ENCODE results near the gene OR5M3. TPM values are rescaled to one million over a fixed set of nuclear protein-coding genes. Genes with fewer than 3 reads are reported as not detected.

OR5M3 gene
- total RNA-seq, 4 donors from 2014 or later: not detected

DNA sequence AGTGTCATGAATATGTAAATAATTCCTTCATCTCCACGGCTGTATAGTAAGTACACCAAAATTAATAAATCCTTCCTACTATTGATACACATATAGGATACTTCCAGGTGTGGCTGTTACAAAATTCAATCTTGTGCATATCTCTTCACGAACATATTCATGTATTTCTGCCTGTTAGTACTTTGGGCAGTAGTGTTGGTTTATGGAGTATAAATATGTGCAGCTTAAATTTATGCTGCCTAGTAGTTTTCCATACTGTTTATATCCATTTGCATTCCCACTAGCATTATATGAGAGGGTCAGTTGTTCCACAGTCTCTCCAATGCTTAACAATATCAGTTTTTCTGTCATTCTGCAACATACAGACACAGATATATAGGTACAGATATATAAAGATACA is 22.0 kb upstream of the OR5M3 start:
- no peak overlapping the region for H3K4me3 ChIP-seq (replicated peaks in 1 of 3)
- no peak overlapping the region for H3K27ac ChIP-seq
- 75 to 83% methylated on average over 2 of the region's 2 CpGs for WGBS, 2 donors
- H3K4me1 ChIP-seq: no peaks in the 10 kb centered on the region
- no peak for DNase-seq
- intact Hi-C loops (cut with DNase I): no loop called here
- TF ChIP-seq, protein P1, sequence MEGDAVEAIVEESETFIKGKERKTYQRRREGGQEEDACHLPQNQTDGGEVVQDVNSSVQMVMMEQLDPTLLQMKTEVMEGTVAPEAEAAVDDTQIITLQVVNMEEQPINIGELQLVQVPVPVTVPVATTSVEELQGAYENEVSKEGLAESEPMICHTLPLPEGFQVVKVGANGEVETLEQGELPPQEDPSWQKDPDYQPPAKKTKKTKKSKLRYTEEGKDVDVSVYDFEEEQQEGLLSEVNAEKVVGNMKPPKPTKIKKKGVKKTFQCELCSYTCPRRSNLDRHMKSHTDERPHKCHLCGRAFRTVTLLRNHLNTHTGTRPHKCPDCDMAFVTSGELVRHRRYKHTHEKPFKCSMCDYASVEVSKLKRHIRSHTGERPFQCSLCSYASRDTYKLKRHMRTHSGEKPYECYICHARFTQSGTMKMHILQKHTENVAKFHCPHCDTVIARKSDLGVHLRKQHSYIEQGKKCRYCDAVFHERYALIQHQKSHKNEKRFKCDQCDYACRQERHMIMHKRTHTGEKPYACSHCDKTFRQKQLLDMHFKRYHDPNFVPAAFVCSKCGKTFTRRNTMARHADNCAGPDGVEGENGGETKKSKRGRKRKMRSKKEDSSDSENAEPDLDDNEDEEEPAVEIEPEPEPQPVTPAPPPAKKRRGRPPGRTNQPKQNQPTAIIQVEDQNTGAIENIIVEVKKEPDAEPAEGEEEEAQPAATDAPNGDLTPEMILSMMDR (IDR thresholded peaks at IDR 0.05): no peak
- TF ChIP-seq POLR2A (IDR thresholded peaks at IDR 0.05): no peak
- H3K36me3 ChIP-seq: no peaks in the 10 kb centered on the region
- H3K9me3 ChIP-seq: no peaks in the 10 kb centered on the region
- H3K27me3 ChIP-seq: no peaks in the 10 kb centered on the region

DNA sequence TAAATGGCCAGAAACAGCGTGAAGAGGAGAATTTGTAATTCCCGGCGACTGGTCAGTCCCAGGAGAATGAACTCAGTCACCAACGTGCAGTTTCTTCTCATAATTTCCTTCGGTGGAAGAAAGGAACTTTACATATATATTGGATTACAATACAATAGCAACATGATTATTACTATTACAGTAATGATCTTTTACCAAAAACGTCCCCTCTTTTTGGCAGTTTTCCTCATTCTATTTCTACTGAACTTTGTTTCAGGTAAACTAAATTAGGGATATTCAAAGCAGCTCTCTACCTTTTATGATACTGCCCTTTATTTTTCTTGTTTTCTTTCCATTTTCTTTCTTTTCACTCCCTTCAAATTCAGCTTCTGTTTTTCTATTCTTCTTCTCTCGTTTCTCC is 18.1 kb upstream of the OR5M3 start, which contains the start of gene OR5M8:
OR5M8 (minus strand) TSS at position 101 of the 400 bp plus-strand sequence; CDS start at position 101, 0 bp downstream.
- no peak for TF ChIP-seq POLR2A (IDR thresholded peaks at IDR 0.05)
- TF ChIP-seq, protein P1 (IDR thresholded peaks at IDR 0.05): no peak
- Histone ChIP-seq H3K27ac (no peak within 1 kb of the TSS), H3K36me3 (no peaks in the 10 kb centered on the region), H3K4me3 (replicated peaks in 1 of 3) (no peak within 1 kb of the TSS), H3K4me1 (no peaks in the 10 kb centered on the region), H3K9me3 (no peaks in the 10 kb centered on the region), H3K27me3 (no peaks in the 10 kb centered on the region)
- no peak for DNase-seq
- WGBS, 2 donors: 79 to 82% methylated on average over 7 of the region's 7 CpGs
- intact Hi-C loops (cut with DNase I): no loop called here

DNA sequence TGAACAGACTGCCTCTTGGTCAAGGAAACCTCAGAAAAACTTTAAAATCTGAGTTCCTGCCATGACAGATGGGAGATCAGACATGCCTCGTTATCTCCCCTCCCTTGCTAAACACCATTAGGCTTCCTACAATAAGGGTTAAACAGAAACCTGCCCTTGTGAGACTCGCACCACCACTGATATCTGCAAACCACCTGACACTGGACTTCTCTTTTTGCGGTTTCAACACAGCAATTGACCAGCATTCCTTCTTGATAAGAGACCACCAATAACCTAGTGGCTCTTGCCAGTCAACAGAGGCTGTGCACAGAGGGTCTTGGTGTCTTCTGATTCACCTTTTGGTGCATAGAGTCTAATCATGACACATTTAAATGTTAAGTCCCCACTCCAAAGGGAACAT is 13.6 kb upstream of the OR5M3 start:
- Histone ChIP-seq H3K4me1 (no peaks in the 10 kb centered on the region), H3K9me3 (no peaks in the 10 kb centered on the region), H3K27ac (no peak overlapping the region), H3K27me3 (no peaks in the 10 kb centered on the region), H3K4me3 (replicated peaks in 1 of 3) (no peak overlapping the region), H3K36me3 (no peaks in the 10 kb centered on the region)
- DNase-seq: no peak
- WGBS, 2 donors: 69 to 91% methylated on average over 3 of the region's 3 CpGs
- intact Hi-C loops (cut with DNase I): no loop called here
- TF ChIP-seq POLR2A (IDR thresholded peaks at IDR 0.05): no peak
- TF ChIP-seq, protein P1 (IDR thresholded peaks at IDR 0.05): no peak

DNA sequence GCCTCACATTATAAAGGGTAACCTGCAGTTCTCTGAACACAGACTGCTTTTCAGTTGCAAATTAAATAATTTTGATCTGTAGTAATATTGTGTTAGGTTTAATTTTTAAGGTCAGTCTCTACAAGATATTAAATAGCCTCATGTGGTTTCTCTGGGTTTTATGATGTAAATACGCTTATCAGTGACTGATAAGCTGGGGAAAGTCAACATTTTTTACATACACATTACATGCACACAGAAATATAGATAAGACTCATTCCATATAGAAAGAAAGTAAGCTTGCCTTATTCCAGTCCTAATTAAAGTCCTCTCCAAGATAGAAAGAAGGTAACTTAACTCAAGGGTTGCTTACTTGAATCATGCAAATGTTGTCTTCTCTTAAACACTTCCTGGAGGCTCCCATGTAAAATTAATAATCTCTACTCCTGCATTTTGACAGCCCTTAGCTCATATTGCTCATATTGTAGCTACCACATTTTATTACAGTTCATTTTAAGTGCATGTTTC is 1.6 kb upstream of the OR5M3 start:
- intact Hi-C loops (cut with DNase I): no loop called here
- Histone ChIP-seq H3K36me3 (no peaks in the 10 kb centered on the region), H3K9me3 (no peaks in the 10 kb centered on the region), H3K4me1 (no peaks in the 10 kb centered on the region), H3K27me3 (no peaks in the 10 kb centered on the region), H3K4me3 (replicated peaks in 1 of 3) (no peak overlapping the region), H3K27ac (no peak overlapping the region)
- 76 to 82% methylated on average over 1 of the region's 1 CpG for WGBS, 2 donors
- TF ChIP-seq POLR2A (IDR thresholded peaks at IDR 0.05): no peak
- TF ChIP-seq, protein P1 (IDR thresholded peaks at IDR 0.05): no peak
- no peak for DNase-seq

DNA sequence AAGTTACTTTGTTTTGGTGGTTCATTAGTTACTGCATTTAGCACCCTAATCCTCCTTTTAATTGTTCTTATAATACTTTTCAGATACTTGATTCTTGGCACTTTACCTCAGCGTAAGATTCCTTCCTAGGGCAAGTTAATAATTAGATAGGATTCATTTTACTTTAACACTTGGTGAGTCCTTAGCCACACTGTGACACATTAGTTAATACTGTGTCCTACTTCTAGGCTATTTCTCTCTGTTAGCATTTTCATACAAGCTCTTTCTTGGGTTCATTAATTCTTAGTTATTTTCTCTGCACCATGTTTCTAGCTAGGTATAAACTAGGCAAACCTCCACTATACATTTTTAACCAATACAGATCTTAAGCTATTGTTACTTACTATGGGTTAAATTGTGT is 16.1 kb downstream of the OR5M3 start:
- Histone ChIP-seq H3K4me1 (no peaks in the 10 kb centered on the region), H3K9me3 (no peaks in the 10 kb centered on the region), H3K36me3 (no peaks in the 10 kb centered on the region), H3K27me3 (no peaks in the 10 kb centered on the region), H3K27ac (no peak overlapping the region), H3K4me3 (replicated peaks in 1 of 3) (no peak overlapping the region)
- 81 to 89% methylated on average over 1 of the region's 1 CpG for WGBS, 2 donors
- intact Hi-C loops (cut with DNase I): no loop called here
- no peak for DNase-seq
- no peak for TF ChIP-seq POLR2A (IDR thresholded peaks at IDR 0.05)
- TF ChIP-seq, protein P1 (IDR thresholded peaks at IDR 0.05): no peak
